ENCODE results near the gene CACUL1. TPM values are rescaled to one million over a fixed set of nuclear protein-coding genes. Genes with fewer than 3 reads are reported as not detected.
A peak's percentile ranks its signal among the peaks of the same experiment; 100 is the strongest.

Gene CACUL1
- total and polyA plus RNA-seq, 2 of the 13 experiments (the other 11 are each of a cell fraction or from before 2014, with no cell fraction given), result 14.2 to 31.0 TPM

DNA sequence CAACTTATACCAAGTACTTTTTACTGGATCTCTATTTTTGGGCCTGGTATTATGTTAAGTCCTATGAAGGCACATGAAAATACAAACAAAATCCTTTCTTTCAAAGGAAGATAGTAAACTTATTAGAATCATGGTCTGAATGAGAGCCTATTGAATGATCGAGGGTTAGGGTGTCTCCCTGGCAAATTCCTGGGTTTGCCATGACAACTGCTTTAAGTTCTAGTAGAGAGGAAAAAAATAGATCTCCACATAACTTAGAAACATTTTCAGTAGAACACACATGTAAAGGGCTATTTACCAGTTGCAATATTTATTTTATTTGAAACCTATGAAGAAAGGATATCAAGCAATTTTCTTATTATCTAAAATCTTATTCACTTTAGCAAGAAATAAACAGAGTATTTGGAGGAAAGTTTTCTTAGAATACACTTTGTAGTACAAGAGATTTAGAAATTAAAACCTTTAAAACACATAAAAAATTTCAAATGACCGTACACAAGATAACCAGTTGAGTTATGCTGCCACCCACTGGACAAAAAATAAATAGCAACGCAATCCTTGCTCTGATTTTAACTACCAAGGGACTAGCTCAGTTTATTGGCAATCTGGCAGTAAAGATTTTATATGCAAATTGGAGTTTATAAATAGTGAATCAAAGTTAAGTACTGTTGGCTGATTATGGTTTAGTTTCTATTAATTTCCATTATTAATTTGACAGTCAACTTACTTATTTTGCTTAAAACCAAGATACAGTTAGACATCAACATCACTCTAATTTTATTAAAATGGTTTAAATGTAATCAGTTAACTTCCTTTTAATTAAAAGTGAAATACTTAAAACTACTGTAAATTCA, 33.9 kb downstream of the CACUL1 start (continued):
- TF ChIP-seq ZNF577 (CRISPR knock-in tag; IDR thresholded peaks at IDR 0.05; ENCODE audit: borderline replicate concordance, low read depth) (no peak), CEBPG (CRISPR knock-in tag; IDR thresholded peaks at IDR 0.05) (no peak), HMGA1 (CRISPR knock-in tag; conservative IDR thresholded peaks at IDR 0.05) (no peak), PHB2 (IDR thresholded peaks at IDR 0.05; ENCODE audit: partially characterized antibody) (no peak)
- TF ChIP-seq, protein P1, sequence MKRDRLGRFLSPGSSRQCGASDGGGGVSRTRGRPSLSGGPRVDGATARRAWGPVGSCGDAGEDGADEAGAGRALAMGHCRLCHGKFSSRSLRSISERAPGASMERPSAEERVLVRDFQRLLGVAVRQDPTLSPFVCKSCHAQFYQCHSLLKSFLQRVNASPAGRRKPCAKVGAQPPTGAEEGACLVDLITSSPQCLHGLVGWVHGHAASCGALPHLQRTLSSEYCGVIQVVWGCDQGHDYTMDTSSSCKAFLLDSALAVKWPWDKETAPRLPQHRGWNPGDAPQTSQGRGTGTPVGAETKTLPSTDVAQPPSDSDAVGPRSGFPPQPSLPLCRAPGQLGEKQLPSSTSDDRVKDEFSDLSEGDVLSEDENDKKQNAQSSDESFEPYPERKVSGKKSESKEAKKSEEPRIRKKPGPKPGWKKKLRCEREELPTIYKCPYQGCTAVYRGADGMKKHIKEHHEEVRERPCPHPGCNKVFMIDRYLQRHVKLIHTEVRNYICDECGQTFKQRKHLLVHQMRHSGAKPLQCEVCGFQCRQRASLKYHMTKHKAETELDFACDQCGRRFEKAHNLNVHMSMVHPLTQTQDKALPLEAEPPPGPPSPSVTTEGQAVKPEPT (CRISPR knock-in tag; IDR thresholded peaks at IDR 0.05; ENCODE audit: low read depth), result no peak
- TF ChIP-seq, protein P2, sequence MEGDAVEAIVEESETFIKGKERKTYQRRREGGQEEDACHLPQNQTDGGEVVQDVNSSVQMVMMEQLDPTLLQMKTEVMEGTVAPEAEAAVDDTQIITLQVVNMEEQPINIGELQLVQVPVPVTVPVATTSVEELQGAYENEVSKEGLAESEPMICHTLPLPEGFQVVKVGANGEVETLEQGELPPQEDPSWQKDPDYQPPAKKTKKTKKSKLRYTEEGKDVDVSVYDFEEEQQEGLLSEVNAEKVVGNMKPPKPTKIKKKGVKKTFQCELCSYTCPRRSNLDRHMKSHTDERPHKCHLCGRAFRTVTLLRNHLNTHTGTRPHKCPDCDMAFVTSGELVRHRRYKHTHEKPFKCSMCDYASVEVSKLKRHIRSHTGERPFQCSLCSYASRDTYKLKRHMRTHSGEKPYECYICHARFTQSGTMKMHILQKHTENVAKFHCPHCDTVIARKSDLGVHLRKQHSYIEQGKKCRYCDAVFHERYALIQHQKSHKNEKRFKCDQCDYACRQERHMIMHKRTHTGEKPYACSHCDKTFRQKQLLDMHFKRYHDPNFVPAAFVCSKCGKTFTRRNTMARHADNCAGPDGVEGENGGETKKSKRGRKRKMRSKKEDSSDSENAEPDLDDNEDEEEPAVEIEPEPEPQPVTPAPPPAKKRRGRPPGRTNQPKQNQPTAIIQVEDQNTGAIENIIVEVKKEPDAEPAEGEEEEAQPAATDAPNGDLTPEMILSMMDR (CRISPR knock-in tag; IDR thresholded peaks at IDR 0.05), result peak; percentile 70
- TF ChIP-seq, protein P3, sequence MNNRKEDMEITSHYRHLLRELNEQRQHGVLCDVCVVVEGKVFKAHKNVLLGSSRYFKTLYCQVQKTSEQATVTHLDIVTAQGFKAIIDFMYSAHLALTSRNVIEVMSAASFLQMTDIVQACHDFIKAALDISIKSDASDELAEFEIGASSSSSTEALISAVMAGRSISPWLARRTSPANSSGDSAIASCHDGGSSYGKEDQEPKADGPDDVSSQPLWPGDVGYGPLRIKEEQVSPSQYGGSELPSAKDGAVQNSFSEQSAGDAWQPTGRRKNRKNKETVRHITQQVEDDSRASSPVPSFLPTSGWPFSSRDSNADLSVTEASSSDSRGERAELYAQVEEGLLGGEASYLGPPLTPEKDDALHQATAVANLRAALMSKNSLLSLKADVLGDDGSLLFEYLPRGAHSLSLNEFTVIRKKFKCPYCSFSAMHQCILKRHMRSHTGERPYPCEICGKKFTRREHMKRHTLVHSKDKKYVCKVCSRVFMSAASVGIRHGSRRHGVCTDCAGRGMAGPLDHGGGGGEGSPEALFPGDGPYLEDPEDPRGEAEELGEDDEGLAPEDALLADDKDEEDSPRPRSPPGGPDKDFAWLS (CRISPR knock-in tag; IDR thresholded peaks at IDR 0.05; ENCODE audit: borderline replicate concordance), result no peak

All from HepG2 (cell line).